Fibroblast of lung (primary cell): ENCODE measurements around the gene PKD2L2.

Experiments used
- CTCF ChIP-seq, 2 donors: IDR thresholded peaks in 1 of 2; conservative IDR thresholded peaks in 1 of 2; 1 replicate in 1 of 2; 2 replicates in 1 of 2; pipeline ENCODE4 v1.5.1; 2011 to 2012; ENCODE audit warnings: low read length in 2 of 2, control low read depth in 1 of 2, inconsistent platforms in 1 of 2, low read depth in 1 of 2, mild to moderate bottlenecking in 1 of 2
- EZH2 ChIP-seq: IDR thresholded peaks from 2 replicates; pipeline ENCODE4 v1.5.1; 2012; ENCODE audit warnings: low read length, control low read depth, mild to moderate bottlenecking; ENCODE audit errors: missing control alignments

- TF ChIP-seq CTCF (conservative IDR thresholded peaks at IDR 0.05 in 1 of 2, IDR thresholded peaks at IDR 0.05 in 1 of 2; ENCODE audit: low read depth in 1 of 2, low read length in 2 of 2): no peak
- TF ChIP-seq EZH2: no peak
These were observed 5.3 kb downstream of the PKD2L2 start for GRCh38 chr5:137894586-137894985.
